Gastroesophageal sphincter (tissue), 4 donors: Measurements from ENCODE around the gene CYRIA. TPM values are rescaled to one million over a fixed set of nuclear protein-coding genes. Genes with fewer than 3 reads are reported as not detected.

Experiments used
- ATAC-seq: fragments of 150-250 bp; one replicate; pipeline ENCODE4 v1.9.1; 2016; ENCODE audit warnings: mild to moderate bottlenecking, moderate library complexity
- H3K27ac ChIP-seq, 4 donors: fragments of 200-600 bp; sonication (generic) in 3 of 4; 1 replicate in 3 of 4; 2 replicates in 1 of 4; pipeline ENCODE4 v1.5.1; 2016 to 2019
- H3K27me3 ChIP-seq: fragments of 200-600 bp; sonication (generic); one replicate; pipeline ENCODE4 v1.5.1; 2019
- H3K36me3 ChIP-seq, 2 donors: fragments of 200-600 bp; sonication (generic); one replicate each; pipeline ENCODE4 v1.5.1; 2019; ENCODE audit warnings: control low read depth in 1 of 2
- H3K4me1 ChIP-seq, 3 donors: fragments of 200-600 bp; sonication (generic); 1 replicate in 2 of 3; 2 replicates in 1 of 3; pipeline ENCODE4 v1.5.1; 2016 to 2019; ENCODE audit warnings: control low read depth in 2 of 3
- H3K4me3 ChIP-seq, 2 donors: fragments of 200-600 bp; sonication (generic); one replicate each; pipeline ENCODE4 v1.5.1; 2019; ENCODE audit warnings: mild to moderate bottlenecking in 1 of 2, moderate library complexity in 1 of 2
- H3K9me3 ChIP-seq, 3 donors: fragments of 200-600 bp; sonication (generic); one replicate each; pipeline ENCODE4 v1.5.1; 2017 to 2019; ENCODE audit warnings: control low read depth in 2 of 3
- CTCF ChIP-seq, 4 experiments: fragments of 200-600 bp in 2 of 4; fragments of 450-650 bp in 2 of 4; sonication (generic) in 1 of 4; IDR thresholded peaks; one replicate each; pipeline ENCODE4 v1.5.1; 2017 to 2019; ENCODE audit warnings: antibody characterized with exemption in 4 of 4, mild to moderate bottlenecking in 2 of 4, moderate library complexity in 2 of 4
- EP300 ChIP-seq: sonication (generic); formaldehyde crosslinking; IDR thresholded peaks from one replicate; pipeline ENCODE4 v1.6.1; 2017; ENCODE audit warnings: antibody characterized with exemption, mild to moderate bottlenecking
- POLR2A ChIP-seq, 2 donors: fragments of 450-650 bp; IDR thresholded peaks; one replicate each; pipeline ENCODE4 v1.6.1; 2017; ENCODE audit warnings: antibody characterized with exemption in 2 of 2, mild to moderate bottlenecking in 2 of 2, moderate library complexity in 1 of 2
- POLR2AphosphoS5 ChIP-seq: sonication (generic); formaldehyde crosslinking; IDR thresholded peaks from one replicate; pipeline ENCODE4 v1.6.1; 2017; ENCODE audit warnings: antibody characterized with exemption
- WGBS, 2 donors: methylation state at CpG; one replicate each; pipeline ENCODE4 v1.1.5; 2018; ENCODE audit warnings: low coverage in 1 of 2; 5-methylcytosine and 5-hydroxymethylcytosine counted together
- total RNA-seq, 4 donors: library from RNA; depleted of rRNA; stranded (reverse); fragments of >200 nt; gene quantifications; one replicate each; pipeline ENCODE4 v1.1.0, GENCODE V29; 2016

Gene CYRIA
- total RNA-seq, 4 donors from 2014 or later = 9.3 to 20.7 (median 13.4) TPM

- Histone ChIP-seq H3K27me3 (no peaks in the 10 kb centered on the region), H3K4me3 (no peak overlapping the region), H3K9me3 (no peaks in the 10 kb centered on the region), H3K36me3 (peaks cover 0 to 31% of the 10 kb centered on the region in 2 donors), H3K27ac (peak overlapping the region in 3 of 4 donors; percentile 46 to 53 (median 49)), H3K4me1 (peaks cover 0 to 55% (median 19%) of the 10 kb centered on the region in 3 donors)
- no peak for ATAC-seq
- WGBS, 2 donors = 76% methylated on average over 2 of the region's 2 CpGs; no CpG with 5 or more reads in 1 of the 2 donors
- TF ChIP-seq POLR2A (IDR thresholded peaks at IDR 0.05) = no peak
- TF ChIP-seq POLR2AphosphoS5 = no peak
- TF ChIP-seq CTCF (IDR thresholded peaks at IDR 0.05) = no peak
- TF ChIP-seq EP300 = no peak
Observed at GRCh38 chr2:16625759-16626158, 39.9 kb downstream of the CYRIA start.

DNA sequence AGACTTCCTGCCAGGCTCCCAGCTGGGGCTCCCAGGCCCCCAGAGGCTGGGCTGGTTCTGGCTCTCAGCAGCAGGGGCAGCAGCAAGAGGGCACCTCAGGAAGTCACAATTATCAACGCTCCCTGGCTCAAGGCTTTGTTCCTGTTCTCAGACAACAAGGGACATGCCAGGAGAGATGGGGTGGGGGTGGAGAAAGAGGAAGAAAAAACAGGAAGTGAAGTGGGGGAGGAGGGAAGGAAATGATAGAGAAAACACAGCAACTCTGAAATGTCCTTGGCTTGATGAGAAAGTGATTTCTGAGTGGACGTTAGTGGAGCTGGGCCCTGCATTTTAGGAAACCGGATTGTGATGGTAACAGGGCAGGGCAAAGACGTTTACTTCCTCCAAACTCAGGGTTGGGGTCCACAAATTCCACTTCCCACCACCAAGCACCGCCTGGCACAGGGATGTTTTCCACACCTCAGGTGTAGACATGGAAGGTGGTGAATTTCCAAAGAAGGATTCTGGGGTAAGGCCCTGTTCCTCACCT is 40.4 kb downstream of the CYRIA start:
- Histone ChIP-seq H3K27me3 (no peaks in the 10 kb centered on the region), H3K27ac (peak overlapping the region in 3 of 4 donors; percentile 46 to 53 (median 49)), H3K4me1 (peaks cover 0 to 55% (median 19%) of the 10 kb centered on the region in 3 donors), H3K9me3 (no peaks in the 10 kb centered on the region), H3K36me3 (peaks cover 0 to 36% of the 10 kb centered on the region in 2 donors), H3K4me3 (no peak overlapping the region)
- no peak for TF ChIP-seq POLR2AphosphoS5
- TF ChIP-seq EP300 = no peak
- no peak for TF ChIP-seq POLR2A (IDR thresholded peaks at IDR 0.05)
- no peak for TF ChIP-seq CTCF (IDR thresholded peaks at IDR 0.05)
- WGBS, 2 donors = 46 to 71% methylated on average over 3 to 5 of the region's 5 CpGs
- ATAC-seq = no peak

- peaks cover 0 to 55% (median 19%) of the 10 kb centered on the region in 3 donors for H3K4me1 ChIP-seq
- no peak for ATAC-seq
- H3K36me3 ChIP-seq = peaks cover 0 to 45% of the 10 kb centered on the region in 2 donors
- WGBS, 2 donors = 40% methylated on average over 1 of the region's 1 CpG; no CpG with 5 or more reads in 1 of the 2 donors
- no peak for TF ChIP-seq CTCF (IDR thresholded peaks at IDR 0.05)
- no peak for TF ChIP-seq EP300
- TF ChIP-seq POLR2A (IDR thresholded peaks at IDR 0.05) = no peak
- TF ChIP-seq POLR2AphosphoS5 = no peak
- peak overlapping the region in 2 of 4 donors; percentile 40 to 49 for H3K27ac ChIP-seq
- H3K4me3 ChIP-seq = no peak overlapping the region
- no peaks in the 10 kb centered on the region for H3K27me3 ChIP-seq
- no peaks in the 10 kb centered on the region for H3K9me3 ChIP-seq
Observed at GRCh38 chr2:16624436-16624780, 41.2 kb downstream of the CYRIA start.

- TF ChIP-seq CTCF (IDR thresholded peaks at IDR 0.05) (no peak), POLR2AphosphoS5 (no peak), EP300 (no peak), POLR2A (IDR thresholded peaks at IDR 0.05) (no peak)
- Histone ChIP-seq H3K4me1 (peaks cover 0 to 50% (median 19%) of the 10 kb centered on the region in 3 donors), H3K27me3 (no peaks in the 10 kb centered on the region), H3K4me3 (no peak overlapping the region), H3K36me3 (peaks cover 0 to 51% of the 10 kb centered on the region in 2 donors), H3K9me3 (no peaks in the 10 kb centered on the region), H3K27ac (peak overlapping the region in 2 of 4 donors; percentile 40 to 49)
- ATAC-seq = no peak
- WGBS, 2 donors = 73 to 93% methylated on average over 5 of the region's 5 CpGs
Observed at GRCh38 chr2:16623564-16624435, 41.8 kb downstream of the CYRIA start.
